Spleen (tissue), 11 donors: Measurements from ENCODE around the gene TSPYL4. TPM values are rescaled to one million over a fixed set of nuclear protein-coding genes. Genes with fewer than 3 reads are reported as not detected.
A peak's percentile ranks its signal among the peaks of the same experiment; 100 is the strongest.

Experiments
- DNase-seq: peaks from one replicate; pipeline ENCODE4 v3.0.0-alpha.2; 2020
- H3K27ac ChIP-seq, 8 donors: fragments of 200-600 bp; sonication (generic) in 7 of 8; 1 replicate in 4 of 8; 2 replicates in 4 of 8; pipeline versions ENCODE4 v1.5.0 to v1.8.0; 2016 to 2021; ENCODE audit warnings: inconsistent platforms in 4 of 8, mild to moderate bottlenecking in 4 of 8, moderate library complexity in 1 of 8
- H3K27me3 ChIP-seq, 7 donors: fragments of 200-600 bp; sonication (generic) in 6 of 7; replicated peaks in 1 of 7; 1 replicate in 4 of 7; 2 replicates in 3 of 7; pipeline versions ENCODE4 v1.5.0 to v1.8.0; 2016 to 2021; ENCODE audit warnings: inconsistent platforms in 3 of 7, mild to moderate bottlenecking in 1 of 7
- H3K36me3 ChIP-seq, 6 donors: fragments of 200-600 bp; sonication (generic) in 5 of 6; 1 replicate in 4 of 6; 2 replicates in 2 of 6; pipeline versions ENCODE4 v1.5.0 to v1.8.0; 2016 to 2021; ENCODE audit warnings: inconsistent platforms in 2 of 6
- H3K4me1 ChIP-seq, 6 donors: fragments of 200-600 bp; sonication (generic) in 5 of 6; 1 replicate in 3 of 6; 2 replicates in 3 of 6; pipeline versions ENCODE4 v1.5.0 to v1.8.0; 2016 to 2021; ENCODE audit warnings: inconsistent platforms in 3 of 6
- H3K4me3 ChIP-seq, 8 donors: fragments of 200-600 bp; sonication (generic) in 7 of 8; 1 replicate in 4 of 8; 2 replicates in 4 of 8; pipeline versions ENCODE4 v1.5.0 to v1.8.0; 2016 to 2021; ENCODE audit warnings: inconsistent platforms in 4 of 8, mild to moderate bottlenecking in 4 of 8, moderate library complexity in 2 of 8
- H3K9me3 ChIP-seq, 8 donors: fragments of 200-600 bp; sonication (generic) in 7 of 8; 1 replicate in 4 of 8; 2 replicates in 4 of 8; pipeline versions ENCODE4 v1.5.0 to v1.8.0; 2016 to 2021; ENCODE audit warnings: inconsistent platforms in 4 of 8
- POLR2A ChIP-seq, 3 donors: fragments of 450-650 bp; IDR thresholded peaks; one replicate each; pipeline ENCODE4 v1.5.1; 2017; ENCODE audit warnings: antibody characterized with exemption in 3 of 3, mild to moderate bottlenecking in 1 of 3
- POLR2AphosphoS5 ChIP-seq, 3 donors: sonication (generic); formaldehyde crosslinking; IDR thresholded peaks; one replicate each; pipeline ENCODE4 v1.5.1; 2017; ENCODE audit warnings: antibody characterized with exemption in 3 of 3
- WGBS, 5 donors: extraction: QIAGEN DNeasy Blood & Tissue Kit in 3 of 5; methylation state at CpG; one replicate each; pipeline versions ENCODE4 v1.1.5 to v1.1.7; 2013 to 2018; 5-methylcytosine and 5-hydroxymethylcytosine counted together
- intact Hi-C: fragments of 100-400 bp; cut with DNase I; formaldehyde crosslinking; loops from one replicate; pipeline ENCODE4 v1.15.0; 2023; ENCODE audit warnings: low total_unique reads
- polyA plus RNA-seq, 3 donors: library from polyadenylated mRNA; stranded (reverse); fragments of 200-250 nt; gene quantifications; one replicate each; pipeline ENCODE4 v1.2.1, GENCODE V29; 2013
- total RNA-seq, 7 donors: library from RNA; depleted of rRNA in 3 of 7; stranded (reverse); fragments of >200 nt in 3 of 7; fragmentation: NEBNext Ultra II Directional in 4 of 7; extraction: Animal tissue kit (Norgen Biotek cat#: 25700) in 4 of 7; gene quantifications; one replicate each; pipeline versions ENCODE4 v1.1.0 to v1.2.1, GENCODE V29; 2016 to 2021
- TF ChIP-seq, protein P1 (sequence below), 11 experiments: fragments of 200-600 bp in 7 of 11; fragments of 450-650 bp in 4 of 11; sonication (generic) in 4 of 11; IDR thresholded peaks in 8 of 11; conservative IDR thresholded peaks in 3 of 11; 1 replicate in 7 of 11; 2 replicates in 4 of 11; pipeline versions ENCODE4 v1.4.0 to v1.8.0; 2016 to 2021; ENCODE audit warnings: antibody characterized with exemption in 11 of 11, inconsistent platforms in 4 of 11, mild to moderate bottlenecking in 1 of 11
- donor health status: healthy with polysubstance abuse.
- donor health status: DM: no; HTN: no; CAD: no; lungs with moderate emphysema.
- donor health status: DM: no; HTN: no; CAD: no.
- donor health status: Bipolar disorder and iron deficiency.
- donor health status: healthy.
- donor health status: DM: no; HTN: no; CAD: no.
- donor health status: DM: yes; HTN: yes; CAD: no.

The TSPYL4 gene
- total and polyA plus RNA-seq, 10 donors, result 7.2 to 19.0 (median 12.2) TPM

DNA sequence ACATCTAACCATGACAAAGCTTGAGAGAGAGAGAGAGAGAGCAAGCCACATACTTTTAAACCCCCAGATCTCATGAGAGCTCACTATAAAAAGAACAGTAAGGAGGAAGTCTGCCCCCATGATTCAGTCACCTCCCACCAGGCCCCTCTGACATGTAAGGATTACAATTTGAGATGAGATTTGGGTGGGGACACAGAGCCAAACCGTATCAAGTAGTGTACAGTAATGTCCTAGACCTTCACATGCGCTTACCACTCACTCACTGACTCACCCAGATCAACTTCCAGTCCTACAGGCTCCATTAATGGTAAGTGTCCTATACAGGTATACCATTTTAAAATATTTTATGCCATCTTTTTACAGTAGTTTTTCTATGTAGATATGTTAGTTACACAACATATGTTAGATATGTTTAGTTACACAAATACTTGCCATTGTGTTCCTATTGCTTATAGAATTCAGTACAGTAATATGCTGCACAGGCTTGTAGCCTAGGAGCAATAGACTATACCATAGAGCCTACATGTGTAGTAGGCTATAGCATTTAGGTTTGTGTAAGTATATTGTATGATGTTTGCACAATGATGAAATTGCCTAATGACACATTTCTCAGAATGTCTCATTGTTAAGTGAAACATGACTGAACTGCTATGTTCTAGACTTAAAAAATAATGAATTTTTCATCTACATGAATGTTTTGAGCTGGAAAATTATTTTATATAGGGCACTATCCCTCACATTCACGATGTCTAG lies 14.1 kb upstream of the TSPYL4 start:
- Histone ChIP-seq H3K4me3 (no peak overlapping the region), H3K4me1 (peaks cover 0 to 39% (median 9%) of the 10 kb centered on the region in 6 donors), H3K27me3 (no peaks in the 10 kb centered on the region), H3K36me3 (peaks cover 0 to 52% (median 3%) of the 10 kb centered on the region in 6 donors), H3K27ac (no peak overlapping the region), H3K9me3 (peaks cover 0 to 12% (median 9%) of the 10 kb centered on the region in 8 donors)
- WGBS, 5 donors, result 50 to 58% (median 53%) methylated on average over 3 of the region's 3 CpGs
- TF ChIP-seq POLR2A (IDR thresholded peaks at IDR 0.05) (no peak), POLR2AphosphoS5 (IDR thresholded peaks at IDR 0.05) (no peak)
- TF ChIP-seq, protein P1, sequence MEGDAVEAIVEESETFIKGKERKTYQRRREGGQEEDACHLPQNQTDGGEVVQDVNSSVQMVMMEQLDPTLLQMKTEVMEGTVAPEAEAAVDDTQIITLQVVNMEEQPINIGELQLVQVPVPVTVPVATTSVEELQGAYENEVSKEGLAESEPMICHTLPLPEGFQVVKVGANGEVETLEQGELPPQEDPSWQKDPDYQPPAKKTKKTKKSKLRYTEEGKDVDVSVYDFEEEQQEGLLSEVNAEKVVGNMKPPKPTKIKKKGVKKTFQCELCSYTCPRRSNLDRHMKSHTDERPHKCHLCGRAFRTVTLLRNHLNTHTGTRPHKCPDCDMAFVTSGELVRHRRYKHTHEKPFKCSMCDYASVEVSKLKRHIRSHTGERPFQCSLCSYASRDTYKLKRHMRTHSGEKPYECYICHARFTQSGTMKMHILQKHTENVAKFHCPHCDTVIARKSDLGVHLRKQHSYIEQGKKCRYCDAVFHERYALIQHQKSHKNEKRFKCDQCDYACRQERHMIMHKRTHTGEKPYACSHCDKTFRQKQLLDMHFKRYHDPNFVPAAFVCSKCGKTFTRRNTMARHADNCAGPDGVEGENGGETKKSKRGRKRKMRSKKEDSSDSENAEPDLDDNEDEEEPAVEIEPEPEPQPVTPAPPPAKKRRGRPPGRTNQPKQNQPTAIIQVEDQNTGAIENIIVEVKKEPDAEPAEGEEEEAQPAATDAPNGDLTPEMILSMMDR (IDR thresholded peaks at IDR 0.05 in 8 of 11, conservative IDR thresholded peaks at IDR 0.05 in 3 of 11), result no peak
- intact Hi-C loops, result no loop called here
- DNase-seq, result no peak

DNA sequence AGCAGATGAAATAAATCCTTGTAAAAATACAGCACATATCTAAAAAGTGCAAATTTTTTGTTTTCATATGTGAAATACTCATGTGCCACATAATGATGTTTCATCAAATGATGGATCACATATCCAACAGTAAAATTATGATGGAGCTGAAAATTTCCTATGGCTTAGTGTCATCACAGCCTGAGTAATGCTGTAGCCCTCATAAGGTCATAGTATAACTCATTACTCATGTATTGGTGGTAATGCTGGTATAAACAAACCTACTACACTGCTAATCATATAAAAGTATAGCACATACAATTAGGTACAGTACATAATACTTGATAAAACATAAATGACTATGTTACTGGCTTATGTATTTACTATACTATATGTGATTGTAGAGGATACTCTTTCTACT lies 12.9 kb upstream of the TSPYL4 start:
- H3K36me3 ChIP-seq, result peaks cover 0 to 40% (median 0%) of the 10 kb centered on the region in 6 donors
- intact Hi-C loops, result no loop called here
- peaks cover 0 to 21% (median 14%) of the 10 kb centered on the region in 8 donors for H3K9me3 ChIP-seq
- peaks cover 0 to 27% (median 9%) of the 10 kb centered on the region in 6 donors for H3K4me1 ChIP-seq
- H3K4me3 ChIP-seq, result no peak overlapping the region
- no peaks in the 10 kb centered on the region for H3K27me3 ChIP-seq
- H3K27ac ChIP-seq, result no peak overlapping the region
- DNase-seq, result no peak
- TF ChIP-seq, protein P1 (IDR thresholded peaks at IDR 0.05 in 8 of 11, conservative IDR thresholded peaks at IDR 0.05 in 3 of 11), result no peak
- TF ChIP-seq POLR2A (IDR thresholded peaks at IDR 0.05), result no peak
- no peak for TF ChIP-seq POLR2AphosphoS5 (IDR thresholded peaks at IDR 0.05)

DNA sequence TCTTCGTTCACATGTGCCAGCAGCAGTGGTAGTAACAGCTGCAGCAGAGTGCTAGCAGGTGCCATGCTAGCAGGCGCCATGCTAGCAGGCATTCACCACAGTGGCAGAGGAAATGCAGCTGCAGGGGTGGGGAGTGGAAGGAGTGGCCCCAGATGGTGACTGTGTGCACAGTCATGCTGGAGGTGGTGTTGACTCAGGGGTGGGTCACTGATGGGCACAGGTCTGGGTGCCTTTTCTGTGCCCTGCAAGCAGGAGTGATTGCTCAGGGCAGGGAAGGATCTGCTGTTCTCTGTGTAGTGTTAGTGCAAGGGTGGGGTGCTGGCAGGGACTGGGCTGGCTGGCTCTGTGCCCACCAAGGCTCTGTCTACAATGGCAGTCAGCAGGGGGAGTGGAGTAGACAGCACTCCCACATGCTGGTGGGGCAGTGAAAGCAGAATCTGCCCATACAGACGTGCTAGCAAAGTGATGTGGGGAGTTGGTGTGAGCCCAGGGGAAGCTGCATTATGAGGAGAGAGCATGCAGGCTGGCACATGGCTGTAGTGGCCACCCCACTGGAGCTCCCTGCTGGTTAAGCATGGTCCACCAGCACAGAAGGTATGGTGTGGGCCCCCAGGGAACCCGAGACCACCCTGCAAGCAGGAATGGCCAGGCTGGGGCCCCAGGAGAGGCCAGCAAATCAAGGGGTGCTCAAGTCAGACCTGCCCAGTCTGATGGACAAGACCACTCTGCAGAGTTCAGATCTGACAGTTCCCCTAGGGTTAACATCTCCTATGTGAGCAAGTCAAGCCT lies 11.4 kb upstream of the TSPYL4 start:
- TF ChIP-seq POLR2A (IDR thresholded peaks at IDR 0.05), result no peak
- TF ChIP-seq, protein P1 (IDR thresholded peaks at IDR 0.05 in 8 of 11, conservative IDR thresholded peaks at IDR 0.05 in 3 of 11), result no peak
- TF ChIP-seq POLR2AphosphoS5 (IDR thresholded peaks at IDR 0.05), result no peak
- H3K4me1 ChIP-seq, result peaks cover 0 to 18% (median 9%) of the 10 kb centered on the region in 6 donors
- no peaks in the 10 kb centered on the region for H3K27me3 ChIP-seq
- H3K4me3 ChIP-seq, result no peak overlapping the region
- H3K27ac ChIP-seq, result no peak overlapping the region
- peak; percentile 59 for DNase-seq
- H3K9me3 ChIP-seq, result peaks cover 0 to 21% (median 14%) of the 10 kb centered on the region in 8 donors
- H3K36me3 ChIP-seq, result peaks cover 0 to 29% (median 0%) of the 10 kb centered on the region in 6 donors
- 85 to 88% (median 85%) methylated on average over 4 of the region's 4 CpGs for WGBS, 5 donors
- intact Hi-C loops, result no loop called here

DNA sequence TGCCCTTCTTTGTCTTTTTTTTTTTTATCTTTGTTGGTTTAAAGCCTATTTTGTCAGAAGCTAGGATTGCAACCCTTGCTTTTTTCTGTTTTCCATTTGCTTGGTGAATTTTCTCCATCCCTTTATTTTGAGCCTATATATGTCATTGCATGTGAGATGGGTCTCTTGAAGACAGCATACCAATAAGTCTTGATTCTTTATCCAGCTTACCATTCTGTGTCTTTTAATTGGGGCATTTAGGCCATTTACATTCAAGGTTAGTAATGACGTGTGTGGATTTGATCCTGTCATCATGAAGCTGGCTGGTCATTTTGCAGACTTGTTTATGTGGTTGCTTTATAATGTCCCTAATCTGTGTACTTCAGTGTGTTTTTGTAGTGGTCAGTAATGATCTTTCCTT lies 9.5 kb upstream of the TSPYL4 start:
- intact Hi-C loops, result no loop called here
- H3K27ac ChIP-seq, result no peak overlapping the region
- peaks cover 0 to 6% (median 2%) of the 10 kb centered on the region in 6 donors for H3K4me1 ChIP-seq
- TF ChIP-seq POLR2AphosphoS5 (IDR thresholded peaks at IDR 0.05) (no peak), POLR2A (IDR thresholded peaks at IDR 0.05) (no peak)
- TF ChIP-seq, protein P1 (IDR thresholded peaks at IDR 0.05 in 8 of 11, conservative IDR thresholded peaks at IDR 0.05 in 3 of 11), result no peak
- no peak for DNase-seq
- peaks cover 0 to 21% (median 14%) of the 10 kb centered on the region in 8 donors for H3K9me3 ChIP-seq
- WGBS, 5 donors, result 96 to 100% (median 98%) methylated on average over 1 of the region's 1 CpG
- no peaks in the 10 kb centered on the region for H3K27me3 ChIP-seq
- H3K4me3 ChIP-seq, result no peak overlapping the region
- H3K36me3 ChIP-seq, result peaks cover 0 to 36% (median 0%) of the 10 kb centered on the region in 6 donors
